HG03520 (cell line): ENCODE measurements around the gene CLDN5.
"Not testable (repeated sequence)": the region's sequence is repeated elsewhere in the genome, so short reads cannot be mapped to it uniquely, and the experiment has no call there.

Experiments used
- ATAC-seq: cut with Tn5 transposase; IDR thresholded peaks from one replicate; pipeline ENCODE4 v1.9.1; 2021; ENCODE audit warnings: mild to moderate bottlenecking, moderate library complexity; ENCODE audit not compliant: unreplicated experiment

CLDN5 gene

DNA sequence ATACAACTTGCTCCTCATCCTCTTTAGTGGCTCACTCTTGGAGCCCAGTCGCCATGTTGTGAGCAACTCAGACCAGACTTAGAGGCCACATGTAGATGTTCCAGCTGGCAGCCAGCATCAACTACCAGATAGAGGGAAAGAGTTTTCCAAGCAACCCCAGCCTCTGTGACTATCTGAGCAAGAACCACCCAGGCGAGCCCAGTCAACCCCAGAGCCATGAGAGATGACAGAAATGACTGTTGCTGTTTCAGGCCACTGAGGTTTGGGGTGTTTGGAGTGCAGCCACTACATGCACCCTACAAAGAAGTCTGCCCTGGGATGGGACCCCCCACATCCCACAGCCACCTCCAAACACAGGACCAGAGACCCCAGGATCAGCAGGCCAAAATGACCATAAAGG, 24.8 kb upstream of the CLDN5 start:
- ATAC-seq, result no peak

DNA sequence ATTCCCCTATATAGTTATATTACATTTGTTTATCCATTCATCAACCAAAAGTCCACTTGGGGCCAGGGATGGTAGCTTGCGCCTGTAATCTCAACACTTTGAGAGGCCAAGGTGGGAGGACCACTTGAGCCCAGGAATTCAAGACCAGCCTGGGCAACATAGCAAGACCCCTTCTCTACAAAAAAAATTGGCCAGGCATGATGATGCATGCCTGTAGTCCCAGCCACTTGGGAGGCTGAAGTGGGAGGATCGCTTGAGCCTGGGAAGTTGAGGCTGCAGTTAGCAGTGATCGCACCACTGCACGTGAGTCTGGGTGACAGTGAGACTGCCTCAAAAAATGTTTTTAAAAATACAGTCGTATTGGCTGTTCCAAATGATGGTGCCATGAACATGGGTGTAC, 24.2 kb upstream of the CLDN5 start:
- not testable (repeated sequence) for ATAC-seq

DNA sequence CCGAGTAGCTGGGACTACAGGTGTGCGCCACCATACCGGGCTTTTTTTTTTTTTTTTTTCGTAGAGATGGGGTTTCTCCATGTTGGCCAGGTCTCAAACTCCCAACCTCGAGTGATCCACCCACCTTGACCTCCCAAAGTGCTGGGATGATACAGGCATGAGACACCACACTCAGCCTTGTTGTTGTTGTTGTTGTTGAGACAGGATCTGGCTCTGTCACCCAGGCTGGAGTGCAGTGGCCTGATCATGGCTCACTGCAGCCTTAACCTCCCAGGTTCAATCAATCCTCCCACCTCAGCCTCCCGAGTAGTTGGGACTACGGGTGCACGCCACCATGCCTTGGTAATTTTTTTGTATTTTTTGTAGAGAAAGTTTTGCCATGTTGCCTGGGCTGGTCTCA, 23.4 kb upstream of the CLDN5 start:
- no peak for ATAC-seq

DNA sequence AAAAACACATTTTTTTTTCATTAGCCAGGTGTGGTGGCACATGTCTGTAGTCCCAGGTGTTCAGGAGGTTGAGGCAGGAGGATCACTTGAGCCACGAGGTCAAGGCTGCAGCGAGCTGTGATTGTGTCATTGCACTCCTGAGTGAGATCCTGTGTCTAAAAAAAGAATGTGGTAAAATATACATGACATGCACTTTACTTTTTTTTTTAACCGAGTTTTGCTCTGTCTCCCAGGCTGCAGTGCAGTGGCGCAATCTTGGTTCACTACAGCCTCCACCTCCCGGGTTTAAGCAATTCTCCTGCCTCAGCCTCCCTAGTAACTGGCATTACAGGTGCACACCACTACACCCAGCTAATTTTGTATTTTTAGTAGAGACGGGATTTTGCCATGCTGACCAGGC, 22.5 kb upstream of the CLDN5 start:
- no peak for ATAC-seq

DNA sequence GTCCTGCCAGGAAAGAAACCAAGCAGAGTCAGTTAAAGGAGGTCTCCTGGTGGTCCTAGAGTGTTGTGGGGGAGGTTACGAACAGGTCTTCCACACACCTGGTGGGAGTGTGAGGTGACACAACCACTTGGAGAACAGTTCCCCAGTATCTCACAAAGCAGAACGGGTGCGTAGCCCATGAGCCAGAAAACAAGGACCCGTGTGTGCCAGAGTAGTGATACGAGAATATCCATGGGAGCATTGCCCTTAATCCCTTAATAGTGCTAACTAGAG, 21.7 kb upstream of the CLDN5 start:
- no peak for ATAC-seq

DNA sequence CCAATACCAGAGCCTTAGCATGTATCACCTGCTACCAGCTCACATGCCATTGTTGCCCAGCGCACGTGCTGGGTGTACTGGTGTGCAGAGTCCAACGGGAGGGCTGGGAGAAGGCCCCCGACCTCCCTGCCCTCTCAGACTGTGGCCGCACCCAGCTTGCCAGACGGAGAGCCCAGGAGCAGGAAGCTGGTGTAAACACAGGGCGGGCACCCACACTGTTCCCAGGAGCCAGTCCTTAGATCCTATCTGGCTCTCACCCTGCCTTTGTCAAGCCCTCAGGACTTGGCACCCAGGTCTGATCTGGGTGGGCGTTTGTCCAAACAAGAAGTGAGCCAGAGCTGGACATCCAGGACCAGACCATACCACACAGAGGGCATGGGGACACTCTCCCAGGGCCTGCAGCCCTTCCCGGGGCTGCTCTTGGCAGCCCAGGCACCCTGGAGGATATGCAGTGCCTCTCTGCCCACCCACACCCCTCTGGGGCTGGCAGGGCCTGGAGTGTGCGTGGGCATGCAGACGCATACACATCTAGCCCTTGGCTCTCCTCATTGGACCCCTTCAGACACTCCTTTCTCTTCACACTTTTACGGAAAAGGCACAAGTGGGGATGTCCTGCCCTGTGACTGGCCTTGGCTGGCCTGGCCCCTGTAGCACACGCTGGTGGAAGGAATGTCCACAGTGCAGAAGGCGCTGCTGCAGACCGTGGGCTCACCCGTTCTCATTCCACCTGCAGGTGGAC, 19.9 kb upstream of the CLDN5 start:
- no peak for ATAC-seq

DNA sequence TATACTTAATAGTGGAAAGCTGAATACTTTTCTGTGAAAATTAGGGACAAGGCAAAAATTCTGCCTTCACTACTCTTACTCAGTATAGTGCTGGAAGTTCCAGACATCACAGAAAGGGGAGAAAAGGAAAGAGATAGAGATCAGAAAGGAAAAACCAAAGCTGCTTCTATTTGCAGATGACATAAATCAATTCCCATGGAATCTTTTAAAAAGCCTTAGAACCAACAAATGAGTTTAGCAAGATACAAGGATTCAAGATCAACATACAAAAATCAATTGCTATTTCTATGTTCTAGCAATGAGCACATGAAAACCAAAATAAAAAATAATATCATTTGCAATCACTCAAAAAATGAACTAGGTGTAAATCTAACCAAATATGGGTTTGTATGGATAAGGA, 16.2 kb upstream of the CLDN5 start:
- ATAC-seq, result no peak

DNA sequence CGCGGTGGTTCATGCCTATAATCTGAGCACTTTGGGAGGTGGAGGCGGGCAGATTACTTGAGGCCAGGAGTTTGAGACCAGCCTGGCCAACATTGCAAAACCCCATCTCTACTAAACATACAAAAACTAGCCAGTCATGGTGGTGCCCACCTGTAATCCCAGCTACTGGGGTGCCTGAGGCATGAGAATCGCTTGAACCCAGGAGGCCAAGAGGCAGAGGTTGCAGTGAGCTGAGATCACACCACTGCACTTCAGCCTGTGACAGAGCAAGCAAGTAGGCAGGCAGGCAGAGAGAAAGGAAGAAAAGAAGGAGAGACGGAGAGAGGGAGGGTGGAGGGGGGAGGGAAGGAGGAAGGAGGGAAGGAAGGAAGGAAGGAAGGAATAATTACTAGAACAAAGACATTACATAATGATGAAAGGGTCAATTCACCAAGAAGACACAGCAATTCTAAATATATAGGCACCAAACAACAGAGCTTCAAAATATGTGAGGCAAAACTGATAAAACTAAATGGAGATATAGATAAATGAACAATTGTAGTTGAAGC, 13.8 kb upstream of the CLDN5 start:
- no peak for ATAC-seq

DNA sequence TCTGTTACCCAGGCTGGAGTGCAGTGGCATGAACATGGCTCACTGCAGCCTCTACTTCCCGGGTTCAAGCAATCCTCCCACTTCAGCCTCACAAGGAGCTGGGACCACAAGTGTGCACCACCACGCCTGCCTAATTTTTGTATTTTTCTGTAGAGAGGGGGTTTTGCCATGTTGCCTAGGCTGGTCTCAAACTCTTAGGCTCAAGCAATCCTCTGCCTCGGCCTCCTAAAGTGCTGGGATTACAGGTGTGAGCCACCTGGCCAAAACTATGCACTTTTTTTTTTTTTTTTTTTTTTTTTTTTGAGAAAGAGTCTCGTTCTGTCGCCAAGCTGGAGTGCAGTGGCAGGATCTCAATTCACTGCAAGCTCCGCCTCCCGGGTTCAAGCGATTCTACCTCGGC, 12.4 kb upstream of the CLDN5 start:
- no peak for ATAC-seq

DNA sequence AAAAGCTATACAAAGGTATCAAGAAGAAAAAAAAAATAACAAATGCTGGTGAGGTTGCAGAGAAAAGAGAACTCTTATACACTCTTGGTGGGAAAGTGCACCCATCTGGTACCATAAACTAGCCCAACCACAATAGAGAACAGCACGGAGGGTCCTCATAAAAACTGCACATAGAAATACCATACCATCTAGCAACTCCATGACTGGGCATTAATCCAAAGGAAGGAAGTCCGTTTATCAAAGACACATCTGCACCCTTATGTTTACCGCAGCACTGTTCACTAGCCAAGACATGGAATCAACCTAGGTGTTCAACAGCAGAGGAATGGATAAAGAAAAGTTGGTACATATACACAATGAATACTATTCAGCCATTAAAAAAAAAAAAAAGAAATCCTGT, 10.8 kb upstream of the CLDN5 start:
- no peak for ATAC-seq

DNA sequence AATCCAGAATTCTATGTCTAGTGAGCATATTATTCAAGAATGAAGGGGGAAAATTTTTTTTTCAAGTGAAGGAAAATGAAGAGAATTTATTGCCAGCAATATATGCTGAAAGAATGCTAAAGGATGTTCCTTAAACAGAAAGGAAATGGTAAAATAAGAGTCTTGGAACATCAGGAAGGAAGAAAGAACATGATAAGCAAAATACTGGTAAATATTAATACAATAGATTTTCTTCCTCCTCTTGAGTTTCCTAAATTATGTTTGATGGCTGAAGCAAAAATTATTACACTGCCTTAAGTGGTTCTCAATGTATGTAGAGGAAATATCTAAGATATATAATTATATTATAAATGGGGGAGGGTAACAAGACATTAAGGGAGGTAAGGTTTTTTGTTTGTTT, 9.6 kb upstream of the CLDN5 start:
- ATAC-seq, result no peak

DNA sequence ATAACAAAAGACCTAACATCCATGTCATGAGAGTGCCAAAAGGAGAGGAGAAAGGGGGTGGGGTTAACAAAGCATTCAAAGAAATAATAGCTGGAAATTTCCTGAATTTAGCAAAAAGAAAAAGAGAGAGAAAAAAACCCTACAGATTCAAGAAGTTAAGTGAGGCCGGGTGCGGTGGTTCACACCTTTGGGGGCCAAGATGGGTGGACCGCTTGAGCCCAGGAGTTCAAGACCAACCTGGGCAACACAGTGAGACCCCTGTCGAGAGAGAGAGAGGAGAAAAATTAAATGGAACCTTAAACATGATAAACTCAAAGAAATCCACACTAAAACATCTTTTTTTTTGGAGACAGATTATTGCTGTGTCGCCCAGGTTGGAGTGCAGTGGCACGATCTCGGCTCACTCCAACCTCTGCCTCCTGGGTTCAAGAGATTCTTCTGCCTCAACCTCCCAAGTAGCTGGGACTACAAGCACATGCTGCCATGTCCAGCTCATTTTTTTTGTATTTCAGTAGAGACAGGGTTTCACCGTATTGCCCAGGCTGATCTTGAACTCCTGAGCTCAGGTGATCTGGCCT, 8.9 kb upstream of the CLDN5 start:
- no peak for ATAC-seq

DNA sequence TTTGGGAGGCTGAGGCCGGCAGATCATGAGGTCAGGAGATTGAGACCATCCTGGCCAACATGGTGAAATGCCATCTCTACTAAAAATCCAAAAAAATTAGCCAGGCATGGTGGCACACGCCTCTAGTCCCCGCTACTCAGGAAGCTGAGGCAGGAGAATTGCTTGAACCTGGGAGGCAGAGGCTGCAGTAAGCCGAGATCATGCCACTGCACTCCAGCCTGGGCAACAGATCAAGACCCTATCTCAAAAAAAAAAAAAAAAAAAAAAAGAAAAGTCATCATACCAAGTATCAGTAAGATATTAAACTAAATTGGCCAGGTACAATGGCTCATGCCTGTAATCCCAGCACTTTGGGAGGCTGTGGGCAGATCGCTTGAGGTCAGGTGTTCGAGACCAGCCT, 7.1 kb upstream of the CLDN5 start:
- ATAC-seq, result not testable (repeated sequence)

DNA sequence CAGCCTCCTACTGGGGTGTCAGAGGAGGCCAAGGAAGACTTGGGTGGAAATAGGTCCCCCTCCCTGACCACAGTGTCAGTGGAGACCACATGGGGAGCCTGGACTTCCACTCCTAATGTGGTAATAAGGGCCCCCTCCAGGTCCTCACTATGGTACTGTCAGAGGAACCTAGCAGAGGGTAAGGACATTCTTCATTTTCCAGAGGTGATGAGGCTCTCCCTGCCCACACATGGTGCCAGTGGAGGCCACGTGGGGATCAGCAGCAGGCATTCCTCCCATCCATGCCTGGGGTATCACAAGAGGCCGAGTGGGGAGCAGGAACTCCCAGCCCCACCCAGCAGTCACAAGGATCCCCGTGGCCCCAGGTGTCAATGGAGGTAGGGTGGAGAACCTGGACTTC, 6.5 kb upstream of the CLDN5 start:
- no peak for ATAC-seq

DNA sequence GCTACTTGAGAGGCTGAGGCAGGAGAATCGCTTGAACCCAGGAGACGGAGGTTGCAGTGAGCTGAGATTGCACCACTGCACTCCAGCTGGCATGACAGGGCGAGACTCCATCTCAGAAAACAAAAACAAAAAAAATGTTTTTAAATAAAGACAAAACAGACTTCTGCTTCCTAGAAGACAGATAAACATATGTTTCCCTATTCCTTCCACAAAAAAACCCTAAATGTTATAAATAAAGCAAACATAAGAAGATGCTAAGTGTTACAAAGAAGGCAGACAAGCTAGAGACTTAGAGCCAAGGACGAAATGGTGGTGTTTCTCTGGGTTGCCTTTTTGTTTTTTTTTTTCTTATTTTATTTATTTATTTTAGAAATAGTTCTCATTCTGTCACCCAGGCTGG, 5.6 kb upstream of the CLDN5 start:
- no peak for ATAC-seq

DNA sequence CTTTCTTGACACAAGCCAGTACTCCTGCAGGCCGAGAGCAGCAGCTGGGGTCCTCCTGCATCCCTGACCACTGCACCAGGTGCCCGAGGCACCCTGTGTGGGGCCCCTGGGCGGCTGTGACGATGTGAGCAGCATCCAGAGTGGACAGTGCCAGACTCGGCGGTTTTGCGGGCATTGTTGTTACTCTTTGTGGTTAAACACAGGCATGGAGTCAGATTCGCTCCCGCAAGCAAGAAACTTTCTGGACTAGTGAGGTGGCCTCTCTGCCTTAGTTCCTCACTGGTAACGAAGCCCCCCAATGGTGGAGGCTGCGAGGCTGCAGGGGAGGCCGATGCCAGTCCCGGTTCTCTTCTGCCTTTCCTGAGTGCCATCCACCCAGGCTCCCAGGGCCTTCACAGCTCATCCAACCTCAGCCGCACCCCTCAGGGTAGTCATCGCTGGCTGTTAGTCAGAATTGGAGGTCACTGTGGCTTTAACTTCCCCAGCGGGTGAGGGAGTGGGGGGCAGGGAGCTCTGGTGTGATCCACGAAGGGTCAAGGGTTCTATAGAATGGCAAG, 3.7 kb upstream of the CLDN5 start:
- ATAC-seq, result no peak

DNA sequence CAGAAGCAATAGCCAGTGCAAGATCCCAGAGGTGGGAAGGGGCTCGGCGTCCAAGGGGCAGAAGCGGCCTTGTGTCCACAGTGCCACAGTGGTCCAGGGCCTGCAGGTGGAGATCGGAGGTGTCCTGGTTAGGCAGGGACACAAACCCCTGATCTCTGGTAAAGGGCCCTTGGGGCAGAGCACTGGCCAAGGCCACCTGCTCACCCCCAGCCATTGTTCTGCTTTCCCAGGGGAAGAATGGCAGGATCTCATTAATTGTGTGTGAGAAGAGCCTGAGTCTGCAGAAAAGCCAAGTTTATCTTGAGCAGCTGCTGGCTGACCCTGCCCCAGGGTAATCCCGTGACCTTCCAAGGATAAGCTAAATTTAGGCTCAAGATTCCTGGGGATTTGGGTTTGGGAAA, 3.1 kb upstream of the CLDN5 start:
- no peak for ATAC-seq

DNA sequence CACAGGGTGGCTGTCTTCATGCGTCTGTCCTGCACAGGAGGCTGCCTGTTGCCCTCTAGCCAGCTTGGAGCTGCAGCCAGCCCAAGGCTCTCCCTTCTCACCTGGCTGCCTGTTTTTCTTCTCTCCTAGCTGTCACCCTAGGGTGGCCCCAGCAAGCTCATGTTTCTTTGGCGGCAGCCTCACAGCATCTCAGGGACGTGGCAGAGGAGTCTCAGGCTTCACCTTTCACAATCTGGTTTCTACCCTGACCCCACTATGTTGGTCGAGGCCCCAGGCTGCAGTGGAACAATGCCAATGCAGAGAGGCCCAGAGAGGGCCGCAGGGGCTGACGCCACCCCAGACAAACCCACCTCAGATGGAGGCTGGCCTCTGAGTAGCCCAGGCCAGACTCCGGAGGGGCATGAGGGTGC, 2.5 kb upstream of the CLDN5 start:
- no peak for ATAC-seq

DNA sequence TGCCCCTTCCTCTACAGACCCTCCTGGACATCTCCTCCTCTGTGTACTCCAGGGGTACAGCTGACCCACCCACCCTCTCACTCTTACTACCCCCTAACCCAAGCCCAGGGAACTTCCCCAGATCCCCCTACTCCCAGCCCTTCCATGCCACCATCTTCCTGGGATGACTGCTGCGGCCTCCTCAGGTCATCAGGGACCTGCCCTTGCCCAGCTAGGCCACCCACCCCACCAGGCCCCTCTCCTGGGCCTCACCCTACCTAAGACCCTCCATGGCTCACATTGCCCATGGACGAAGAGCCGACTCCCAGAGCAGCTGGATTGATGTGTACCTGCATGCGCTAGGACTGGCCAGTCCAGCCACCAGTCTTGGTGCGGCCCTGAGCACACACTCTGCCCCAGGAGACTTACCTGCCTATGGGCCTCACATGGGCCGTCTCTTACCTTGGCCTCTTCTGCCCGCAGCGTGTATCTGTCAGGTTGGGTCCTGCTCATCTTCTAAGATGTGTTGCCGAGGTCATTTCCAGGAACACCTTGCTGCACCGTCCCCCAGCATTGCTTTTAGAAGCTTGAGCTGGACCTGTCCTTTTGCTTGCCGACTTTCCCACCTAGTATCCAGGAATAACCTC, 2.0 kb upstream of the CLDN5 start:
- ATAC-seq, result no peak

DNA sequence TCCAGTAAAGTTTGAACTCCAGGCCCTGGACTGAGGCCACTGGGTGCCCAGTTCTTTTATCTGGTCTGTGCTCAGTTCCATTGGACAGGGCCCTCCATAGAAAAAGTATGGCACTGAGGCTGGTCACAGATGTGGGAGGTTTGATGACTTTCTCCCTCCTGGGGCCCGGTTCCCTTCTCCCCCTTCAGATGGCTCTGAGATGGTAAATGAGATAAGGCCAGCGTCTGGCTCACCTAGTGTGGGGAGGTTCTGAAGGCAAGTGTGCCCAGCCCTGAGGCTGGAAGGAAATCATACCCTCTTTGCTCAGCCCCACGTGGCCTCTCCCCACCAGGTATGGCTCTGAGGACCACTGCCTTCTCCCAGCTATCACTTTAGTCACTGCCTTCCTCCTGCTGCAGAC, 1.5 kb upstream of the CLDN5 start:
- no peak for ATAC-seq

DNA sequence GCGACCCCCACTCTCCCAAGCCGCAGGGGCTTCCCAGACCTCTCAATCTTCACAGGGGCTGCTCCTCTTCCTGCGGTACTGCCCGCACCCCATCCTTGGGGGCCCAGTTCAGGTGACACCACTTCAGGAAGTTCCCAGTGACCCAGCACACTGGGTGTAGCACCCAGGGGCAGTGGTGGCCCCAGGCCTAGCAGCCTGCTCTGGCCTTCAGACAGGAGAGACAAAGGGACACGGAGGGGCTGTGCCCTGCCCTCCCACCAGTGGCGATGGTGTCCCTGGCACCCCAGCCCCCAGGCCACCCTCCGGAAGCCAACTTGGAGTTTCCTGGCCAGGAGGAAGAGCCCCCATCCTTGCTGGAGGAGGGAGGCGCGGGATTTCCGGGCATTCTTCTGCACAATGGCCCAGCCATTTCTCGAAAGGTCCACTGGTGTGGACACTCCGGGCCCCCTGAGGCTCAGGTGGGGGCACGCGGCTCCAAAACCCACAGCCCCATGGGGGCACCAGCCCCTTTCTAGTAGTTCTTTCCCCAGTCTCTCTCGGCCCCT, 978 bp upstream of the CLDN5 start:
- no peak for ATAC-seq
